ENCODE data around the gene TAF11L6.
"Not testable (repeated sequence)": the region's sequence is repeated elsewhere in the genome, so short reads cannot be mapped to it uniquely, and the experiment has no call there.

TAF11L6 gene

GRCh38 chr5:17511775-17512325 is 16.6 kb upstream of the TAF11L6 start:
- TF ChIP-seq, protein P1, sequence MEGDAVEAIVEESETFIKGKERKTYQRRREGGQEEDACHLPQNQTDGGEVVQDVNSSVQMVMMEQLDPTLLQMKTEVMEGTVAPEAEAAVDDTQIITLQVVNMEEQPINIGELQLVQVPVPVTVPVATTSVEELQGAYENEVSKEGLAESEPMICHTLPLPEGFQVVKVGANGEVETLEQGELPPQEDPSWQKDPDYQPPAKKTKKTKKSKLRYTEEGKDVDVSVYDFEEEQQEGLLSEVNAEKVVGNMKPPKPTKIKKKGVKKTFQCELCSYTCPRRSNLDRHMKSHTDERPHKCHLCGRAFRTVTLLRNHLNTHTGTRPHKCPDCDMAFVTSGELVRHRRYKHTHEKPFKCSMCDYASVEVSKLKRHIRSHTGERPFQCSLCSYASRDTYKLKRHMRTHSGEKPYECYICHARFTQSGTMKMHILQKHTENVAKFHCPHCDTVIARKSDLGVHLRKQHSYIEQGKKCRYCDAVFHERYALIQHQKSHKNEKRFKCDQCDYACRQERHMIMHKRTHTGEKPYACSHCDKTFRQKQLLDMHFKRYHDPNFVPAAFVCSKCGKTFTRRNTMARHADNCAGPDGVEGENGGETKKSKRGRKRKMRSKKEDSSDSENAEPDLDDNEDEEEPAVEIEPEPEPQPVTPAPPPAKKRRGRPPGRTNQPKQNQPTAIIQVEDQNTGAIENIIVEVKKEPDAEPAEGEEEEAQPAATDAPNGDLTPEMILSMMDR (IDR thresholded peaks at IDR 0.05; ENCODE audit: low read depth, low read length) = no peak
- no peak for DNase-seq (ENCODE audit: extremely low read depth, low read depth)

DNA sequence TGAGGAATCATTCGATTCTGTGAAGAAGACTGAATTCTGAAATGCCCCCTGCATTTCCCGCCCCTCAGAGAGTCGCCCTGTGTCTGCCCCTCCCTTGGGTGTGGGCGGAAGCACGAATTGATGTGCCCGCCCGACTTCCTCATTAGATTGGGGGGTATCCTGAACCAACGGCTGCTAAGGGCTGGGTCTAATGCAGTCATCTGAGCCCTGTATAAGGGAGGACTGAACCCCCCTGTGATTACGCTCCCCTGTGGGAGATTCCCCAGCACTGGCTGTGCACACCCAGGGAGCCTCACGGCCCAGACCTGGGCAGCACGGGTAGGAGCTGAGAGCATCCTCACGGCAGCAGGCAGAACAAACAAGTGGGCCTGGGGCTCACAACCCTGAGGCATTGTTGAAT is 10.9 kb upstream of the TAF11L6 start:
- DNase-seq (ENCODE audit: extremely low read depth, low read depth) = not testable (repeated sequence)

- not testable (repeated sequence) for DNase-seq (ENCODE audit: extremely low read depth, low read depth)
These were observed 10.4 kb upstream of the TAF11L6 start, which contains the start of gene TAF11L3 for GRCh38 chr5:17518067-17518466. TSS of gene TAF11L3 (plus strand) at chr5:17518367.

- DNase-seq (ENCODE audit: extremely low read depth, low read depth) = not testable (repeated sequence)
These were observed 9.0 kb upstream of the TAF11L6 start for GRCh38 chr5:17519508-17519907.

DNA sequence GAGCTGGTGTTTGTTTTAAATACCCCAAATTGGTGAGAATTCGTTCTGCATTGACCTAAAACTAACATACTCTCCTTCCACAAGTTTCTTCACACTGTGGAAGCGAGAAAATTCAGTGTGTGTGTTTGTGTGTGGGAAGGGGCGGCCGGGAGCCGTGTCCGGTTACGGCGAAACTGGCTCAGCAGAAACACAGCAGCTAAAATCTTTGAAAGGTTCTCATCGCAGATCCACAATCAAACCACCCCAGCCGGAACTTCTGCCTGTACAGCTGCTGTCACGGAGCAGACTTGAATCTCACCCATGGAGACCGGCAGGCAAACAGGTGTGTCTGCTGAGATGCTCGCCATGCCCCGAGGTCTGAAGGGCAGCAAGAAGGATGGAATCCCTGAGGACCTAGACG is 7.0 kb upstream of the TAF11L6 start, which contains the start of gene TAF11L4:
Gene TAF11L4, plus strand, starts transcription at position 301 of the 400 bp plus-strand sequence.
- not testable (repeated sequence) for DNase-seq (ENCODE audit: extremely low read depth, low read depth)

DNA sequence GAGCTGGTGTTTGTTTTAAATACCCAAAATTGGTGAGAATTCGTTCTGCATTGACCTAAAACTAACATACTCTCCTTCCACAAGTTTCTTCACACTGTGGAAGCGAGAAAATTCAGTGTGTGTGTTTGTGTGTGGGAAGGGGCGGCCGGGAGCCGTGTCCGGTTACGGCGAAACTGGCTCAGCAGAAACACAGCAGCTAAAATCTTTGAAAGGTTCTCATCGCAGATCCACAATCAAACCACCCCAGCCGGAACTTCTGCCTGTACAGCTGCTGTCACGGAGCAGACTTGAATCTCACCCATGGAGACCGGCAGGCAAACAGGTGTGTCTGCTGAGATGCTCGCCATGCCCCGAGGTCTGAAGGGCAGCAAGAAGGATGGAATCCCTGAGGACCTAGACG is 3.5 kb upstream of the TAF11L6 start, which contains the start of gene TAF11L5:
Gene TAF11L5, plus strand, starts transcription at position 301 of the 400 bp plus-strand sequence.
- not testable (repeated sequence) for DNase-seq (ENCODE audit: extremely low read depth, low read depth)

DNA sequence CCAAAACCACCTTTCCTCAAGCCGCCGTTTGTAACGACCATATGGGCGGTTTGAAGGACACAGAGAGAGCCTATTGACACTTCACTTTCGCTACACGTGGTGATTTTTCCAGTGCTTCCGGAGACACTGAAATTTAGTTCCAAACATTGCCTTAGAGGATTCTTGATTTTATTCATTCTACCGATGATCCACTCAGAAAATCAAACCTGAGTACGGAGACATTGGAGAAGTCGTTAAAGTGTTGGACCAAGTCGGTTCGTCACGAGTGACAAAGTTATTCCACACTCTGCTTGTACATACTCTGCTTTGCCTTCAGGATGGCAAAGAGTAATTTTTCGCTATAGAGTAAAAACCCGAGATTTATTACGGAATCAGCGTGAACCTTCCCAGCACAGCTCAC is 2.0 kb upstream of the TAF11L6 start:
- DNase-seq (ENCODE audit: extremely low read depth, low read depth) = not testable (repeated sequence)
